Activated T-cell treated with anti-CD3 and anti-CD28 coated beads, Interleukin-2, amount 50 U/mL, for 1 hour (primary cell): ENCODE measurements around the gene NDNF.

Experiments used
- DNase-seq: peaks from one replicate; pipeline ENCODE4 v3.0.0-alpha.2; 2020

NDNF gene

GRCh38 chr4:121070696-121071639, 1.4 kb downstream of the NDNF start:
- peak; percentile 42 for DNase-seq

GRCh38 chr4:121070274-121070673, 2.1 kb downstream of the NDNF start:
- no peak for DNase-seq

GRCh38 chr4:121069430-121069829, 2.9 kb downstream of the NDNF start:
- no peak for DNase-seq

- DNase-seq: no peak
Measured at GRCh38 chr4:121064482-121064881, 7.9 kb downstream of the NDNF start.

GRCh38 chr4:121062521-121062920, 9.8 kb downstream of the NDNF start:
- DNase-seq: no peak

- DNase-seq: no peak
Measured at GRCh38 chr4:121061861-121062260, 10.5 kb downstream of the NDNF start.

GRCh38 chr4:121061215-121061614, 11.1 kb downstream of the NDNF start:
- no peak for DNase-seq

- no peak for DNase-seq
Measured at GRCh38 chr4:121057466-121057922, 14.8 kb downstream of the NDNF start.

GRCh38 chr4:121056066-121056465, 16.3 kb downstream of the NDNF start:
- no peak for DNase-seq

GRCh38 chr4:121054373-121054772, 18.0 kb downstream of the NDNF start:
- no peak for DNase-seq

GRCh38 chr4:121053601-121054143, 18.7 kb downstream of the NDNF start:
- DNase-seq: no peak

- DNase-seq: no peak
Measured at GRCh38 chr4:121050300-121050699, 22.0 kb downstream of the NDNF start.

GRCh38 chr4:121049072-121049599, 23.2 kb downstream of the NDNF start:
- DNase-seq: no peak

- no peak for DNase-seq
Measured at GRCh38 chr4:121048165-121048564, 24.2 kb downstream of the NDNF start.

- DNase-seq: no peak
Measured at GRCh38 chr4:121041307-121042090, 30.8 kb downstream of the NDNF start.

GRCh38 chr4:121034017-121034416, 38.3 kb downstream of the NDNF start:
- no peak for DNase-seq

- no peak for DNase-seq
Measured at GRCh38 chr4:121030711-121031110, 41.6 kb downstream of the NDNF start.

GRCh38 chr4:121030131-121030530, 42.2 kb downstream of the NDNF start:
- no peak for DNase-seq

- DNase-seq: no peak
Measured at GRCh38 chr4:121026034-121026433, 46.3 kb downstream of the NDNF start.

GRCh38 chr4:121025540-121025939, 46.8 kb downstream of the NDNF start:
- no peak for DNase-seq

GRCh38 chr4:121018543-121018942, 53.8 kb downstream of the NDNF start:
- no peak for DNase-seq

GRCh38 chr4:121016611-121017010, 55.7 kb downstream of the NDNF start:
- DNase-seq: no peak

GRCh38 chr4:121015421-121015820, 56.9 kb downstream of the NDNF start:
- no peak for DNase-seq
